H9 (cell line): Measurements from ENCODE around the gene ROBO2. TPM values are rescaled to one million over a fixed set of nuclear protein-coding genes. Genes with fewer than 3 reads are reported as not detected.

Experiments
- DNase-seq: peaks from one replicate; pipeline ENCODE4 v3.0.0-alpha.2; 2017
- H2AFZ ChIP-seq: one replicate; pipeline ENCODE4 v1.6.1; 2013; ENCODE audit warnings: mild to moderate bottlenecking, low read length, control low read depth, moderate library complexity
- H2AK5ac ChIP-seq: 2 replicates; pipeline ENCODE4 v1.6.1; 2013; ENCODE audit warnings: low read length, control low read depth, mixed read lengths; ENCODE audit not compliant: insufficient read length
- H2BK120ac ChIP-seq: one replicate; pipeline ENCODE4 v1.6.1; 2013; ENCODE audit warnings: low read depth, mild to moderate bottlenecking, low read length, control low read depth, inconsistent platforms; ENCODE audit not compliant: poor library complexity, severe bottlenecking
- H2BK12ac ChIP-seq: 2 replicates; pipeline ENCODE4 v1.6.1; 2013; ENCODE audit warnings: low read length, control low read depth, mixed read lengths, low read depth; ENCODE audit not compliant: insufficient read length
- H2BK15ac ChIP-seq: 2 replicates; pipeline ENCODE4 v1.6.1; 2013; ENCODE audit warnings: low read depth, low read length, control low read depth
- H2BK20ac ChIP-seq: one replicate; pipeline ENCODE4 v1.6.1; 2013; ENCODE audit warnings: low read depth, mild to moderate bottlenecking, low read length, control low read depth, inconsistent platforms; ENCODE audit not compliant: poor library complexity, severe bottlenecking
- H2BK5ac ChIP-seq: 2 replicates; pipeline ENCODE4 v1.6.1; 2013; ENCODE audit warnings: low read length, control low read depth, mixed read lengths; ENCODE audit not compliant: insufficient read length
- H3K14ac ChIP-seq: 2 replicates; pipeline ENCODE4 v1.6.1; 2013; ENCODE audit warnings: low read length, control low read depth; ENCODE audit not compliant: insufficient read depth
- H3K18ac ChIP-seq: 2 replicates; pipeline ENCODE4 v1.6.1; 2013; ENCODE audit warnings: low read depth, mild to moderate bottlenecking, mixed read lengths, low read length, control low read depth; ENCODE audit not compliant: insufficient read length
- H3K23ac ChIP-seq: 2 replicates; pipeline ENCODE4 v1.6.1; 2013; ENCODE audit warnings: low read length, control low read depth, mixed read lengths, low read depth; ENCODE audit not compliant: insufficient read length
- H3K23me2 ChIP-seq: 2 replicates; pipeline ENCODE4 v1.6.1; 2013; ENCODE audit warnings: low read depth, mild to moderate bottlenecking, mixed read lengths, low read length, control low read depth; ENCODE audit not compliant: insufficient read length, poor library complexity, severe bottlenecking
- H3K27ac ChIP-seq: 2 replicates; pipeline ENCODE4 v1.5.1; 2013; ENCODE audit warnings: low read length, control low read depth, mixed read lengths, low read depth; ENCODE audit not compliant: insufficient read length
- H3K27me3 ChIP-seq: 2 replicates; pipeline ENCODE4 v1.6.1; 2013; ENCODE audit warnings: low read length, control low read depth, inconsistent platforms; ENCODE audit not compliant: insufficient read depth
- H3K4ac ChIP-seq: 2 replicates; pipeline ENCODE4 v1.6.1; 2013; ENCODE audit warnings: low read depth, mild to moderate bottlenecking, control low read depth, inconsistent platforms, low read length, moderate library complexity
- H3K4me1 ChIP-seq: 2 replicates; pipeline ENCODE4 v1.6.1; 2013; ENCODE audit warnings: low read length, control low read depth, inconsistent platforms; ENCODE audit not compliant: insufficient read depth
- H3K4me2 ChIP-seq: 2 replicates; pipeline ENCODE4 v1.6.1; 2013; ENCODE audit warnings: low read length, control low read depth, mixed read lengths; ENCODE audit not compliant: insufficient read length, insufficient read depth
- H3K56ac ChIP-seq: 2 replicates; pipeline ENCODE4 v1.6.1; 2013; ENCODE audit warnings: low read depth, mild to moderate bottlenecking, mixed read lengths, low read length, control low read depth; ENCODE audit not compliant: insufficient read length
- H3K79me1 ChIP-seq: 2 replicates; pipeline ENCODE4 v1.6.1; 2013; ENCODE audit warnings: low read depth, mild to moderate bottlenecking, moderate library complexity, low read length, control low read depth, inconsistent platforms; ENCODE audit not compliant: insufficient read depth, poor library complexity, severe bottlenecking
- H3K79me2 ChIP-seq: 2 replicates; pipeline ENCODE4 v1.6.1; 2013; ENCODE audit warnings: low read length, control low read depth, inconsistent platforms; ENCODE audit not compliant: insufficient read depth
- H3K9ac ChIP-seq: 2 replicates; pipeline ENCODE4 v1.6.1; 2013; ENCODE audit warnings: low read length, control low read depth, mixed read lengths; ENCODE audit not compliant: insufficient read length; ENCODE audit errors: extremely low read depth
- H3K9me3 ChIP-seq: one replicate; pipeline ENCODE4 v1.6.1; 2013; ENCODE audit warnings: low read depth, low read length, inconsistent platforms; ENCODE audit not compliant: control insufficient read depth
- H3T11ph ChIP-seq: one replicate; pipeline ENCODE4 v1.6.1; 2013; ENCODE audit warnings: mild to moderate bottlenecking, low read length, control low read depth, inconsistent platforms
- H4K20me1 ChIP-seq: one replicate; pipeline ENCODE4 v1.6.1; 2013; ENCODE audit not compliant: control insufficient read depth, insufficient read length, insufficient read depth
- H4K5ac ChIP-seq: 2 replicates; pipeline ENCODE4 v1.6.1; 2013; ENCODE audit warnings: low read depth, mild to moderate bottlenecking, mixed read lengths, low read length, control low read depth; ENCODE audit not compliant: insufficient read length
- H4K8ac ChIP-seq: replicated peaks from 2 replicates; pipeline ENCODE4 v1.6.1; 2013; ENCODE audit warnings: low read length, control low read depth, mixed read lengths, low read depth; ENCODE audit not compliant: insufficient read length
- H4K91ac ChIP-seq: 2 replicates; pipeline ENCODE4 v1.6.1; 2013; ENCODE audit warnings: low read depth, mild to moderate bottlenecking, moderate library complexity, mixed read lengths, low read length, control low read depth; ENCODE audit not compliant: insufficient read length
- H3K27ac Mint-ChIP-seq, 3 experiments: 2 replicates in 2 of 3; 3 replicates in 1 of 3; pipeline ENCODE4 v1.8.0; 2020 to 2021; ENCODE audit warnings: mixed read lengths in 3 of 3, mild to moderate bottlenecking in 1 of 3, moderate library complexity in 1 of 3
- H3K27me3 Mint-ChIP-seq: 2 replicates; pipeline ENCODE4 v1.8.0; 2021; ENCODE audit warnings: low read depth, mild to moderate bottlenecking, moderate library complexity, mixed read lengths
- H3K36me3 Mint-ChIP-seq, 3 experiments: 2 replicates in 2 of 3; 3 replicates in 1 of 3; pipeline ENCODE4 v1.8.0; 2020 to 2021; ENCODE audit warnings: low read depth in 3 of 3, mixed read lengths in 3 of 3; ENCODE audit not compliant: insufficient read depth in 1 of 3
- H3K4me1 Mint-ChIP-seq, 2 experiments: 2 replicates each; pipeline ENCODE4 v1.8.0; 2020; ENCODE audit warnings: mixed read lengths in 2 of 2
- H3K4me3 Mint-ChIP-seq, 2 experiments: 2 replicates in 1 of 2; 3 replicates in 1 of 2; pipeline ENCODE4 v1.8.0; 2020 to 2021; ENCODE audit warnings: mild to moderate bottlenecking in 2 of 2, mixed read lengths in 2 of 2, moderate library complexity in 1 of 2
- H3K9me3 Mint-ChIP-seq, 2 experiments: 2 replicates in 1 of 2; 3 replicates in 1 of 2; pipeline ENCODE4 v1.8.0; 2020; ENCODE audit warnings: mild to moderate bottlenecking in 2 of 2, mixed read lengths in 2 of 2, moderate library complexity in 1 of 2
- WGBS: extraction: QIAGEN DNeasy Blood & Tissue Kit; methylation state at CpG from one replicate; pipeline ENCODE4 v1.1.7; 2013; ENCODE audit warnings: missing lambda C conversion rate, low lambda C conversion rate, mixed read lengths; ENCODE audit not compliant: insufficient read length; ENCODE audit errors: extremely low coverage; 5-methylcytosine and 5-hydroxymethylcytosine counted together
- total RNA-seq: library from RNA; stranded (reverse); gene quantifications from 2 replicates; pipeline ENCODE4 v1.2.1, GENCODE V29; 2021
- TF ChIP-seq, protein P1 (sequence below): fragments of 200-600 bp; sonication (generic); conservative IDR thresholded peaks from 3 replicates; pipeline ENCODE4 v1.8.0; 2021; ENCODE audit warnings: antibody characterized with exemption, mild to moderate bottlenecking

Gene ROBO2
- total RNA-seq, 1 experiment from 2014 or later = 2.3 TPM

DNA sequence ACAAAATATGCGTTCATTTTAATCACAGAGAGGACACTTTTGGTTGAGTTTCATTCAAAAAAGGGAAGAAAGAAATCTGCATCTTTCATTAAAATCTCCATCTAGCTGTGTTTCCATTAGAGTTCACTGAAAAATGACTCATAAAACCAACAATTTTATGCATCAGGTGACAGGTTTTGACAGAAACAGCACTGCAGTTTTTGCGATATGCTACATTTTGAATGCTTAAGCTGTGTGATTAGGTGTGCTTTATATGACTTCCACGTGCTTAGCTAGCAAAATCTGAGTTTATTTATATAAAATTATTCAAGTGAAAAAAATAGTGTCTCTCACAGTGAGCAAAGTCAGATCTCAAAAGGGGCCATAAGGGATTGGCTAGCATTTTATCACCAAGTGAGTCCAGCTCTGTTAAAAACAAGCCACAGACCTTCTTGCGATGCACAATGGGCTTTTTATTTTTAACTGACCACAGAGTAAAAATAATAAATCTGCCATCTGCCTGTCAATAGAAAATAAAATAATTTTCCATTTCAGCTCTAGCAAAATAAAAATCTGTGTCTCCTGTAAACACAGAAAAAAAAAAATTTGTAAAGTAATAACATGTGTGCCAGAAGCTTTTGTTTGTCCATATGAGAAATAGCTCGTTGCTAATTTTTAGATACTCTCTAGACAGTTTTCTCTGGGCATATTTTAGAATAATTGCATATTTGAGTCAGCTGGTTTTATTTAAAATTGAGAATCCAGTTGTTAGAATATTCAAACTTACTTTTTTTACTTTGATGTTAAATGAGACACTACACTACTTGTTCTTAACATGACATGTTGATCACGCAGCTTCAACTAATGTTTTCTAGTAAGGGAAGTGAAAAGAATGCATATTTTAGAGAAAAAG lies 409.8 kb downstream of the ROBO2 start:
- no peak overlapping the region for H3K27ac Mint-ChIP-seq

More for the DNA sequence above, 409.8 kb downstream of the ROBO2 start:
- H4K91ac ChIP-seq = no peak overlapping the region
- no peak overlapping the region for H2AFZ ChIP-seq
- H3K23me2 ChIP-seq = no peaks in the 10 kb centered on the region
- H3K79me2 ChIP-seq = no peaks in the 10 kb centered on the region
- no peak overlapping the region for H3K14ac ChIP-seq
- no CpG with 5 or more reads among the region's 6 CpGs for WGBS
- H3K18ac ChIP-seq = no peak overlapping the region
- H3K4me2 ChIP-seq = no peak overlapping the region
- H3K4ac ChIP-seq = no peak overlapping the region
- no peak overlapping the region for H2AK5ac ChIP-seq
- no peak overlapping the region for H3K27ac ChIP-seq
- H3K9me3 Mint-ChIP-seq = no peaks in the 10 kb centered on the region
- no peak overlapping the region for H4K5ac ChIP-seq
- H2BK15ac ChIP-seq = no peak overlapping the region
- H2BK12ac ChIP-seq = no peak overlapping the region
- no peak overlapping the region for H3K4me3 Mint-ChIP-seq
- H3K36me3 Mint-ChIP-seq = no peaks in the 10 kb centered on the region
- H3T11ph ChIP-seq = no peak overlapping the region
- H2BK5ac ChIP-seq = no peak overlapping the region
- H4K20me1 ChIP-seq = no peaks in the 10 kb centered on the region
- no peak overlapping the region for H3K9ac ChIP-seq
- no peak overlapping the region for H2BK20ac ChIP-seq
- no peak for DNase-seq
- H3K79me1 ChIP-seq = no peaks in the 10 kb centered on the region
- H3K27me3 Mint-ChIP-seq = no peaks in the 10 kb centered on the region
- no peaks in the 10 kb centered on the region for H3K4me1 ChIP-seq
- H3K27me3 ChIP-seq = no peaks in the 10 kb centered on the region
- peaks cover 0 to 3% of the 10 kb centered on the region in 2 experiments; a peak in 2 of 4 replicates for H3K4me1 Mint-ChIP-seq
- H3K56ac ChIP-seq = no peak overlapping the region
- TF ChIP-seq, protein P1, sequence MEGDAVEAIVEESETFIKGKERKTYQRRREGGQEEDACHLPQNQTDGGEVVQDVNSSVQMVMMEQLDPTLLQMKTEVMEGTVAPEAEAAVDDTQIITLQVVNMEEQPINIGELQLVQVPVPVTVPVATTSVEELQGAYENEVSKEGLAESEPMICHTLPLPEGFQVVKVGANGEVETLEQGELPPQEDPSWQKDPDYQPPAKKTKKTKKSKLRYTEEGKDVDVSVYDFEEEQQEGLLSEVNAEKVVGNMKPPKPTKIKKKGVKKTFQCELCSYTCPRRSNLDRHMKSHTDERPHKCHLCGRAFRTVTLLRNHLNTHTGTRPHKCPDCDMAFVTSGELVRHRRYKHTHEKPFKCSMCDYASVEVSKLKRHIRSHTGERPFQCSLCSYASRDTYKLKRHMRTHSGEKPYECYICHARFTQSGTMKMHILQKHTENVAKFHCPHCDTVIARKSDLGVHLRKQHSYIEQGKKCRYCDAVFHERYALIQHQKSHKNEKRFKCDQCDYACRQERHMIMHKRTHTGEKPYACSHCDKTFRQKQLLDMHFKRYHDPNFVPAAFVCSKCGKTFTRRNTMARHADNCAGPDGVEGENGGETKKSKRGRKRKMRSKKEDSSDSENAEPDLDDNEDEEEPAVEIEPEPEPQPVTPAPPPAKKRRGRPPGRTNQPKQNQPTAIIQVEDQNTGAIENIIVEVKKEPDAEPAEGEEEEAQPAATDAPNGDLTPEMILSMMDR = no peak
- no peak overlapping the region for H2BK120ac ChIP-seq
- no peaks in the 10 kb centered on the region for H3K9me3 ChIP-seq
- no peak overlapping the region for H3K23ac ChIP-seq
- H4K8ac ChIP-seq = no peak overlapping the region
